Central memory CD4-positive, alpha-beta T cell (primary cell): ENCODE measurements around the gene A4GNT.
A peak's percentile ranks its signal among the peaks of the same experiment; 100 is the strongest.
"Not testable (repeated sequence)": the region's sequence is repeated elsewhere in the genome, so short reads cannot be mapped to it uniquely, and the experiment has no call there.

Experiments
- DNase-seq: peaks from one replicate; pipeline ENCODE4 v3.0.0; 2022
- total RNA-seq, 3 experiments: gene quantifications; one replicate each; lab custom pipeline; 2026; lab: John Stamatoyannopoulos, UW

Gene A4GNT
- 0 to 0.19 (median 0) reads per million in 3 experiments for total RNA-seq

DNA sequence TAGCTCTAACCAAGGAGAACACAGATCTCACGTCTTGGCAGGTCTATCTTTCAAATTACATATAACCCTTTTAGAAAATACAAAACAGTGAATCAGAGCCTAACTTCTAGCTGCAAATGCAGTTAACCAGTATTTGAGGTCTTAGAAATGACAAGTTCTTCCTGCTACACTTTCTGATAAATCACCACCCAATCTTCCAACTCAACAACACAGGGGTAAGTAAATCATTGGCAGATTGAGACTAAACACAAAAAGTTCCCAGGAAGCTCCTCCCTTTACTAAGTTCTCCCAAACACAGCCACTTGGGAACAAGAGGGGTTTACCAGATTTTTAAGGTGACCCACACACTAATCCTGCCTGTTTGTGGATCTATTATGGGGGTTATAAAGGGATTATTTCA is at the start of gene A4GNT:
Gene A4GNT, minus strand, starts transcription at position 152 of the 400 bp plus-strand sequence. CDS start 1,134 bp downstream, outside the sequence.
- DNase-seq: no peak

- DNase-seq: peak; percentile 16
Observed at GRCh38 chr3:138180375-138181029, 48.3 kb upstream of the A4GNT start.

DNA sequence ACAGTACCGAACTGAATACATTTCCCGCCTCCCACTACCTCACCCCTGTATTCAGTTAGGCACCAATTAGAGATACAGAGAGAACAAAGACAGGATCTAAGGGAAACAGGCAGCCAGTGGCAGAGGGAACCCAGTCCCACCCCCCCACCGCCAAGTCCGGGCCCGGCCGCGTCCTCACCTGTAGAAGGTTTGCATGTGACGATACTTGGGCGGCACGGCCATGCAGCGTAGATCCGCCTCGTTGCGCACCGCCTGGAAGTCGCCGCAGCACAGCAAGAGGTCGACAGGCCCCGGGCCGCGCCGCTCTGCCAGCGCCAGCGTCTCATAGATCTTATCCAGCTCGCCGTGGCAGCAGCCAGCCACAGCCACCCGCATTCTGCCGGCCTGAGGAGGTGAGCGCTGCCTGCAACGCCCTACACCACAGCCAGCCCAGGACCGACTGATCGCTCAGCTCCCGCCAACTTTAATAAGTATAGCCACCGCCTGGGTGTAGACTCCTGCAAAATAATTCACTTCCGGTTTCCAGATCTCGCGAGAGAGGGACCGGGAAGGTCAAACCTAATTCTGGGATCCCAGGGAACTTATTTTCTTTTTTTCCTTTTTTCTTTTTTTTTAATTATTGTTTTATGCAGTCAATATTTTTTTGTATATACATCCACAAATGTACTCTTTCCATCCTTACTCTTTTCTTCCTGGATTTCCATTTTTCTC is 42.4 kb upstream of the A4GNT start, which contains the start of gene DBR1:
Gene DBR1, minus strand, starts transcription at position 501 of the 711 bp plus-strand sequence. Its CDS starts 126 bp downstream, at position 375.
- DNase-seq: peak; percentile 78

- no peak for DNase-seq
Observed at GRCh38 chr3:138173769-138174420, 41.7 kb upstream of the A4GNT start.

DNA sequence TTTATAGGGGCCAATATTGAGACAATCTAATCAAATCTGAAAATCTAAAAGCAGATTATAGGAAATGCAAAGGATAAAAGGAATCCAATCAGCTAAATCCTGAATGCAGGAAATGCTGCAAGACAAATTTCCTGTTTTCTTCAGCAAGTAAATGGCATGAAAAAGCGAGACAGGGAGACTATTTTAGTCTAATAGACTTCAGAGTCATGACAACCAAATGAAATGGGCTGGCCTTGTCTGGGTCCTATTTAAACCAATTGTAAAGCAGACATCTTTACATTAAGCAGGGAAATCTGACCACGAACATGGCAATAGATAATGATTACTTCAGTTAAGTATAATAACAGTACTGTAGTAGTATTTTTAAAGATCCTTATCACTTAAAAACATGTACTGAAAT is 40.4 kb upstream of the A4GNT start:
- DNase-seq: no peak

DNA sequence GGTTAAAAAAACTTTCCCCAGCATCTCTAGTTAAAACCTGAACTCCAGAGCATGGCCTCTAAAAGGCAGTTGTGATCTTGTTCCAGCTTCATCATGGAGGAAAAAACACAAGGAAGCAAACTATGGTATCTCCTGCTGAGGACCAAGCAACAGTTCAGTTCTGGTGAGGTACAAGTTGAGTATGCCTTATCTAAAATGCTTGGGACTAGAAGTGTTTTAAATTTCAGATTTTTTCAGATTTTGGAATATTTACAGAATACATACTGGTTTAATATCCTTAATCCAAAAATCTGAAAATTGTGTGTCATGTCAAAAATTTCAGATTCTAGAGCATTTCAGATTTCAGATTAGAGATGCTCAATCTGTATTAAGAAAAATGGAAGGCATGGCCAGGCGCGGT is 32.9 kb upstream of the A4GNT start:
- DNase-seq: no peak

DNA sequence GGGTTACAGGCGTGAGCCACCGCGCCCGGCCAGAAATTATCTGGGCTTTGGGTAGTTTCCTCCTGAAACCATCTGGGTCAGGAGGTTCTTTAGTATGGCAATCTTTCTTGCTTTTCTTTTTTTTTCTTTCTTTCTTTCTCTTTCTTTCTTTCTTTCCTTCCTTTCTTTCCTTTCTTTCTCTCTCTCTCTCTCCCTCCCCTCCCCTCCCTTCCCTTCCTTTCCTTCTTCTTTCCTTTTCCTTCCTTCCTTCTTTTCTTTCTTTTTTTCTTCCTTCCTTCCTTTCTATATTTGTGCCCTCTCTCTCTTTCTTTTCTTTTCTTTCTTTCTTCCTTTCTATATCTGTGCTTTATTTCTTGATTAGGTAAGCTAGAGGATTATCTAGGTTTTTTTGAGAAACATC is 25.6 kb upstream of the A4GNT start:
- no peak for DNase-seq

GRCh38 chr3:138154534-138154933 is 22.3 kb upstream of the A4GNT start:
- DNase-seq: no peak

GRCh38 chr3:138148503-138148902 is 16.3 kb upstream of the A4GNT start:
- no peak for DNase-seq

GRCh38 chr3:138142181-138142580 is 10.0 kb upstream of the A4GNT start:
- DNase-seq: not testable (repeated sequence)

DNA sequence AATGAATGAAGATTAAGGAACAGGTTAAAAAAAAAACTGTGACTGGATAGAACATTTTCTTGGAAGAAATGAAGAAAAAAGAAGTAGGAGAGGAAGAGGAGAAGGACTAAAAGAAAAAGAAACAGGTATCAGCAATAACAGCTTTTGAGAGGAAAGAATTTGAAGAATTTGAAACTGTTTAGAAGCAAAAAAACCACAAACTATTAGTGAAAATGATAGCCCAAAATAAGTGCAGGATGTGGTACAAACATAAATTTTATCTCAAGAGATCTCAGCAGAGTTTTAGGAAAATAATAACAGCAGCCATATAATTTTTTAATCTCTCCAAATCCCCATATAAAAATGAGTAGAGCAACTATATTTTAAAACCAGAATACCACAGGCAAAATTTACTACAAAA is 8.8 kb upstream of the A4GNT start:
- no peak for DNase-seq

GRCh38 chr3:138139691-138140090 is 7.5 kb upstream of the A4GNT start:
- DNase-seq: no peak

DNA sequence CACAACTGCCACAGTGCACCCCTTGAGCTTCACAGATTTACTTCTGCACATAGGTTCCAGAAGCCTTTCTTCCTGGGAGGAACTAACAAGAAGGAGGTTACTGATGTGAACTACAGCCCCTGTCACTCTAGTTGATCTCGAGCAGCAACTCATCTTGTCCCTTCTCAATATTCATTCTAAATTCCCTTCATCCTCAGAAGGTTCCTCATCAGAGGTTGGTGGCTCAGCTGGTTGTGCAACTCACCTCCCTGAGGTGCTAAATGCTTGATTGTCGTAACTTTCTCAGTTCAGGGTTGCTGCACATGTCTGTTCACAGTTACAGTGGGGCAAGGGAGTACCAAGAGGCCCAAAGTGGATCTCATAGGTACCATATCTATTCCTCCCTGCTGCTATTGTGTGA is 5.7 kb upstream of the A4GNT start:
- no peak for DNase-seq

- no peak for DNase-seq
Observed at GRCh38 chr3:138136201-138136600, 4.0 kb upstream of the A4GNT start.

DNA sequence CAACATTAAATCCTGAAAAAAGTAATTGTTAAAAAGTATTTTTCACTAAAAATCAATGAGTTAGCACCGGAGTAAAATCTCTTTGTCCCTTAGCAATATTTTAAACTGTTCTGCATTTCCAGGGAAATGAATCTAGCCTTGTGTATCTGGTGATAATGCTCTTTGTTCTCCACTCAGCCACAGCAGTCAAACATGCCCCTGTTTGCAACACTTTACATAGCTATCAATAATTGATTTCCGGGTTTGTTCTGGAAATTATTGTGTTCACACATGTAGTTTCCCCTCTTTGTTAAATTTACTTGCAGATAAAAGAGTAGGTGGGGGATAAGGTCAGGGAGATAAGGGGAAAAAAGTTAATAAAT is 3.6 kb upstream of the A4GNT start:
- DNase-seq: no peak

GRCh38 chr3:138135146-138135832 is 3.1 kb upstream of the A4GNT start:
- DNase-seq: no peak

GRCh38 chr3:138127636-138128365 is 4.4 kb downstream of the A4GNT start:
- no peak for DNase-seq

DNA sequence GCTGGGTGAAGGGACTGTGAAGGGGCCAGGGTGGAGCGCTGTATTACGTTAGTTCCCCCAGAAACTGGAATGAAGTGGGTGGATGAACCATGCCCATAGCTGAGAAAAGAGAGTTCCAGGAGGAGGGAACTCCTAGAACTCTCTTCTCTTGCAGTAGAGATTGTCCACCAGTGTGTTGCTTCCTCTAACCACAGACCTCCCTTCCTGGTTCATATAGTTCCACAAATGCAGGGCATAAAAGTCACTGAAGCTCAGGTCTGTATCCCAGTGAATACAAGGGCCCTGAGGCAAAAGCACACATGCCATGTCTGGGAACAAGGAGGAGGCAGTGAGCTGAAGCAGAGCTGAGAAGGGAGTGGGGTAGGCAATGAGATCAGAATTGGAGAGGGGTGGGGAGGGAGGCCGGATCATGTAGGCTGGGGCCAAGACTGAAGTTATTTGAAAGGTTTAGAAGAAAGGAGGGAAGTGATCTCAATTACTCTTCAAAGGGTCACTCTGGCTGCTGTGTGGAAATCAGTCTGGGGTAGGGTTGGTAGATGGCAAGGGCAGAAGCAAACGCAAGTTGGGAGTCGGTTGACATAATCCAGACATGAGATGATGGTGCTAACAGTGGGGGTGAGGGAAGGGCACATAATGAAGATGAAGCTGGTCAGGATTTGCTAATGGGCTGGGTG is 6.5 kb downstream of the A4GNT start:
- DNase-seq: no peak

DNA sequence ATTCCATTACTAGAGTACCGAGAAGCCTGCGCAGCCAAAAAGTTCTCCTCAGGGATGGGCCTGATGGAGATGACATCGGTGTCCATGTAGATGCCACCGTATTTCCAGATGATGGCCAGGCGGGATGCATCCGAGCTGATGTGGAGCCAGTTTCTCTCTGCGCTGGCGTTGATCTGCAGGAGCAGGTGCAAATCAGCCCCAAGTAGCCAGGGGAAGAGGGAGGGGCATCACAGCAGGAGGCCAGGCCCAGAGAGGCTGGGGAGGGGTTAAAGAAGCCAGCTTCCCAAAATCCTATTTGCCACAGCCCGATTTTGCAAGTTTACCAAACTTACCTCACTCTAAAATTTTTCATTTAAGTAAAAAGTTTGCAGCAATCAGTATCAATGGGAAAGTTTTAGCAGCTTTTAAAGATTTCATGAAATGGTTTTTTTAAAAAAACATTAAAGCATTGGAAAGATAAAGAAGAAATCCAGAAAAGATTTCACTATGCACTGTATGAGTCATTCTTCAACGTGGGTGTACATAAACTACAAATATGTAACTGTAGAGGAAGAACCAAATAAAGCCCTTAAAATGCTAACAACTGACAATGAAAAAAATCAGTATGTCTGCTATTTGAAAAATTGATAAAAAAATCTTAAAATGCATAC is 7.4 kb downstream of the A4GNT start:
- no peak for DNase-seq

DNA sequence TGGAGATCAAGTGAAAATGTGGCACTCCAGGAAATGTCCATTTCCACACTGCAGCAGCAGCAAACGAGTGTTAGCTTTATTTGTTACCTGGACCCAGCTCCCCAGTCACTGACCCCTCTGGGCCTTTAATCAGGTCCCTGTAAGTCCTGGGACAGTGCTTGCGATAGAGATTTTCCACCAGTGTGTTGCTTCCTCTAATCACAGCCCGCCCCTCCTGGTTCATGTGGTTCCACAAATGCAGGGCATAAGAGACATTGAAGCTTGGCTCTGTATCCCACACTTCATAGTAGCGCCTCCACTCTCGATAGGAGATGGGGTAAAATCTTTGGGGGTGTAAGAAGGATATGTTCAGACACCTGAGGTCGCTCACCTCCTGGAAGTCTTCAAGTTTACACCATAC is 8.0 kb downstream of the A4GNT start:
- DNase-seq: no peak

DNA sequence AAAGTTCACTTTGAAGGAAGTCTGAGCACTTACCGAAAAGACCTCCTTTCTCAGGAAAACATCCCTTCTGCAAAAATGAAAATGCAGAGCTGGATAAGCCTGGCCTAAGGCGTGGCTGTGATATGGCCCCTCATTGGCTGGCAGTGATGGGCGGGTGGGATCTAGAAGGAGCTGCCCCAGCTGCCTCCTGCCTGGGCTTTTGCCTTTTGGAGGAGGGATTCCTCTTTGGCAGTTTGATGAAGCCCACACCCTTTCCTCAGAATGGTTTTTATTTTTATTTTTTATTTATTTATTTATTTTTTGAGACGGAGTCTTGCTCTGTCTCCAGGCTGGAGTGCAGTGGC is 12.8 kb downstream of the A4GNT start:
- no peak for DNase-seq
